ENCODE data around the gene FGFR1OP2. TPM values are rescaled to one million over a fixed set of nuclear protein-coding genes. Genes with fewer than 3 reads are reported as not detected.

FGFR1OP2 gene
- total RNA-seq, 2 experiments from 2014 or later: 42.4 to 45.0 TPM

- Histone ChIP-seq H3K9me3 (ENCODE audit: low read length) (no peaks in the 10 kb centered on the region), H4K20me1 (ENCODE audit: insufficient read depth, low read length) (no peaks in the 10 kb centered on the region), H3K79me2 (ENCODE audit: insufficient read depth, low read depth, low read length) (no peaks in the 10 kb centered on the region), H3K4me3 (ENCODE audit: low read depth, low read length, poor library complexity, severe bottlenecking) (no peak overlapping the region), H2AFZ (ENCODE audit: low read length) (no peak overlapping the region), H3K36me3 (ENCODE audit: insufficient read depth, low read length) (peaks cover 64% of the 10 kb centered on the region), H3K4me1 (ENCODE audit: insufficient read depth, low read length, poor library complexity, severe bottlenecking) (no peaks in the 10 kb centered on the region), H3K27ac (ENCODE audit: low read depth, low read length, poor library complexity, severe bottlenecking) (no peak overlapping the region), H3K4me2 (ENCODE audit: low read length) (no peak overlapping the region), H3K9me2 (ENCODE audit: insufficient read depth, low read length) (no peaks in the 10 kb centered on the region)
- CTCF ChIA-PET (ENCODE audit: unreplicated experiment): no interaction called here
- BruUV-seq (replicated peaks): no TSS peak
- intact Hi-C loops (cut with micrococcal nuclease; ENCODE audit: unreplicated experiment): no loop called here
- POLR2A ChIA-PET: interaction anchor here (2.6 to 3.0 kb wide), 2 partner anchors 12 to 15 kb away, joined by 7 to 13 read pairs; no protein-coding TSS in a partner anchor
- TF ChIP-seq EZH2phosphoT487 (IDR thresholded peaks at IDR 0.05; ENCODE audit: borderline replicate concordance, low read depth, low read length): no peak
- TF ChIP-seq, protein P1, sequence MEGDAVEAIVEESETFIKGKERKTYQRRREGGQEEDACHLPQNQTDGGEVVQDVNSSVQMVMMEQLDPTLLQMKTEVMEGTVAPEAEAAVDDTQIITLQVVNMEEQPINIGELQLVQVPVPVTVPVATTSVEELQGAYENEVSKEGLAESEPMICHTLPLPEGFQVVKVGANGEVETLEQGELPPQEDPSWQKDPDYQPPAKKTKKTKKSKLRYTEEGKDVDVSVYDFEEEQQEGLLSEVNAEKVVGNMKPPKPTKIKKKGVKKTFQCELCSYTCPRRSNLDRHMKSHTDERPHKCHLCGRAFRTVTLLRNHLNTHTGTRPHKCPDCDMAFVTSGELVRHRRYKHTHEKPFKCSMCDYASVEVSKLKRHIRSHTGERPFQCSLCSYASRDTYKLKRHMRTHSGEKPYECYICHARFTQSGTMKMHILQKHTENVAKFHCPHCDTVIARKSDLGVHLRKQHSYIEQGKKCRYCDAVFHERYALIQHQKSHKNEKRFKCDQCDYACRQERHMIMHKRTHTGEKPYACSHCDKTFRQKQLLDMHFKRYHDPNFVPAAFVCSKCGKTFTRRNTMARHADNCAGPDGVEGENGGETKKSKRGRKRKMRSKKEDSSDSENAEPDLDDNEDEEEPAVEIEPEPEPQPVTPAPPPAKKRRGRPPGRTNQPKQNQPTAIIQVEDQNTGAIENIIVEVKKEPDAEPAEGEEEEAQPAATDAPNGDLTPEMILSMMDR (conservative IDR thresholded peaks at IDR 0.05; ENCODE audit: low read length): no peak
- DNase-seq (ENCODE audit: low spot score): no peak
Observed at GRCh38 chr12:26991826-26992225, 53.6 kb downstream of the FGFR1OP2 start.

- Histone ChIP-seq H2AFZ (ENCODE audit: low read length) (no peak overlapping the region), H3K4me2 (ENCODE audit: low read length) (no peak overlapping the region), H3K9me3 (ENCODE audit: low read length) (no peaks in the 10 kb centered on the region), H4K20me1 (ENCODE audit: insufficient read depth, low read length) (no peaks in the 10 kb centered on the region), H3K27ac (ENCODE audit: low read depth, low read length, poor library complexity, severe bottlenecking) (no peak overlapping the region), H3K9me2 (ENCODE audit: insufficient read depth, low read length) (no peaks in the 10 kb centered on the region), H3K4me1 (ENCODE audit: insufficient read depth, low read length, poor library complexity, severe bottlenecking) (no peaks in the 10 kb centered on the region), H3K79me2 (ENCODE audit: insufficient read depth, low read depth, low read length) (no peaks in the 10 kb centered on the region), H3K4me3 (ENCODE audit: low read depth, low read length, poor library complexity, severe bottlenecking) (no peak overlapping the region), H3K36me3 (ENCODE audit: insufficient read depth, low read length) (peaks cover 60% of the 10 kb centered on the region)
- ChIA-PET CTCF (ENCODE audit: unreplicated experiment) (no interaction called here), POLR2A (interaction anchor here (0.9 to 3.0 kb wide), 3 partner anchors 9 to 27 kb away, joined by 3 to 13 read pairs (median 7); no protein-coding TSS in a partner anchor)
- no TSS peak for BruUV-seq (replicated peaks)
- no peak for DNase-seq (ENCODE audit: low spot score)
- TF ChIP-seq, protein P1 (conservative IDR thresholded peaks at IDR 0.05; ENCODE audit: low read length): no peak
- no peak for TF ChIP-seq EZH2phosphoT487 (IDR thresholded peaks at IDR 0.05; ENCODE audit: borderline replicate concordance, low read depth, low read length)
- intact Hi-C loops (cut with micrococcal nuclease; ENCODE audit: unreplicated experiment): no loop called here
Observed at GRCh38 chr12:26994109-26994508, 55.8 kb downstream of the FGFR1OP2 start.

DNA sequence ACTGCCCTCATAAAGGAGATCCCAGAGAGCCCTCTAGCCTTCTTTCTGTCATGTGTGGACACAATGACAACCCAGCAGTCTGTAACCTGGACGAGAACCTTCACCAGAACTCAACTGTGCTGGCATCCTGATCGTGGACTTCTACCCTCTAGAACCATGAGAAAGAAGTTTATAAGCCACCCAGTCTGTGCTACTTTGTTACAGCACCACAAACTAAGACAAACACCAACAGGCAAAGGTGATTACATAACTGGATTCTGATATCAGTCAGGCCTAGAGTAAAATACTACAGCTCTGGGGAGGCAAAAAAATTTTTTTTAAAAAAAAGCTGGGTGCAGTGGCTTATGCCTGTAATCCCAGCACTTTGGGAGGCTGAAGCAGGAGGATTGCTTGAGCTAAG, 57.4 kb downstream of the FGFR1OP2 start:
- H3K36me3 ChIP-seq (ENCODE audit: insufficient read depth, low read length): peaks cover 61% of the 10 kb centered on the region
- no peak overlapping the region for H2AFZ ChIP-seq (ENCODE audit: low read length)
- H3K9me2 ChIP-seq (ENCODE audit: insufficient read depth, low read length): no peaks in the 10 kb centered on the region
- H3K4me1 ChIP-seq (ENCODE audit: insufficient read depth, low read length, poor library complexity, severe bottlenecking): peaks cover 2% of the 10 kb centered on the region
- no peaks in the 10 kb centered on the region for H4K20me1 ChIP-seq (ENCODE audit: insufficient read depth, low read length)
- H3K9me3 ChIP-seq (ENCODE audit: low read length): no peaks in the 10 kb centered on the region
- no TSS peak for BruUV-seq (replicated peaks)
- ChIA-PET POLR2A (interaction anchor here (0.6 kb wide), 1 partner anchor 317 kb away, joined by 3 read pairs; no protein-coding TSS in a partner anchor), CTCF (ENCODE audit: unreplicated experiment) (no interaction called here)
- TF ChIP-seq, protein P1 (conservative IDR thresholded peaks at IDR 0.05; ENCODE audit: low read length): no peak
- no peak for TF ChIP-seq EZH2phosphoT487 (IDR thresholded peaks at IDR 0.05; ENCODE audit: borderline replicate concordance, low read depth, low read length)
- H3K27ac ChIP-seq (ENCODE audit: low read depth, low read length, poor library complexity, severe bottlenecking): no peak overlapping the region
- DNase-seq (ENCODE audit: low spot score): no peak
- intact Hi-C loops (cut with micrococcal nuclease; ENCODE audit: unreplicated experiment): no loop called here
- H3K4me3 ChIP-seq (ENCODE audit: low read depth, low read length, poor library complexity, severe bottlenecking): no peak overlapping the region
- no peak overlapping the region for H3K4me2 ChIP-seq (ENCODE audit: low read length)
- H3K79me2 ChIP-seq (ENCODE audit: insufficient read depth, low read depth, low read length): no peaks in the 10 kb centered on the region

All from OCI-LY7 (cell line).